Natural killer cell (primary cell): ENCODE data around the gene NAV2. TPM values are rescaled to one million over a fixed set of nuclear protein-coding genes. Genes with fewer than 3 reads are reported as not detected.

Source experiments
- ATAC-seq, 3 donors: fragments of 150-1000 bp in 2 of 3; fragments of 200-7000 bp in 1 of 3; cut with Tn5 transposase; 1 replicate in 1 of 3; 2 replicates in 2 of 3; pipeline ENCODE4 v1.10.0; 2021; ENCODE audit warnings: mild to moderate bottlenecking in 2 of 3, moderate library complexity in 2 of 3
- DNase-seq, 2 donors: peaks; one replicate each; pipeline versions ENCODE4 v3.0.0 to v3.0.0-alpha.2; 2013 to 2021; ENCODE audit warnings: mixed read lengths in 1 of 2
- H3K27ac ChIP-seq: one replicate; pipeline ENCODE4 v1.5.1; 2013; ENCODE audit warnings: mild to moderate bottlenecking, low read length
- H3K27me3 ChIP-seq: one replicate; pipeline ENCODE4 v1.6.1; 2013; ENCODE audit warnings: low read length; ENCODE audit not compliant: control insufficient read depth, insufficient read depth
- H3K36me3 ChIP-seq: one replicate; pipeline ENCODE4 v1.6.1; 2013; ENCODE audit warnings: low read length; ENCODE audit not compliant: control insufficient read depth, insufficient read depth
- H3K4me1 ChIP-seq: one replicate; pipeline ENCODE4 v1.6.1; 2013; ENCODE audit warnings: low read length; ENCODE audit not compliant: control insufficient read depth, insufficient read depth
- H3K4me3 ChIP-seq: one replicate; pipeline ENCODE4 v1.5.1; 2013; ENCODE audit warnings: low read length
- H3K9me3 ChIP-seq: one replicate; pipeline ENCODE4 v1.6.1; 2013; ENCODE audit warnings: low read length; ENCODE audit not compliant: control insufficient read depth, insufficient read depth
- H3K27ac Mint-ChIP-seq, 2 donors: one replicate each; pipeline ENCODE4 v1.8.0; 2022; ENCODE audit warnings: mild to moderate bottlenecking in 2 of 2, mixed read lengths in 2 of 2, moderate library complexity in 1 of 2
- H3K27me3 Mint-ChIP-seq, 2 donors: one replicate each; pipeline ENCODE4 v1.8.0; 2022; ENCODE audit warnings: low read depth in 2 of 2, mixed read lengths in 2 of 2
- H3K36me3 Mint-ChIP-seq: one replicate; pipeline ENCODE4 v1.8.0; 2022; ENCODE audit warnings: mixed read lengths
- H3K4me1 Mint-ChIP-seq, 2 donors: one replicate each; pipeline ENCODE4 v1.8.0; 2022; ENCODE audit warnings: mixed read lengths in 2 of 2
- H3K4me3 Mint-ChIP-seq: one replicate; pipeline ENCODE4 v1.8.0; 2022; ENCODE audit warnings: mild to moderate bottlenecking, moderate library complexity, mixed read lengths
- H3K9me3 Mint-ChIP-seq, 2 donors: one replicate each; pipeline ENCODE4 v1.8.0; 2022; ENCODE audit warnings: mixed read lengths in 2 of 2
- CTCF ChIP-seq: fragments of 200-600 bp; IDR thresholded peaks from one replicate; pipeline ENCODE4 v1.8.0; 2022; ENCODE audit warnings: antibody characterized with exemption
- WGBS: methylation state at CpG from one replicate; pipeline ENCODE4 v1.1.7; 2013; ENCODE audit warnings: missing lambda C conversion rate; ENCODE audit not compliant: insufficient coverage; 5-methylcytosine and 5-hydroxymethylcytosine counted together
- intact Hi-C: fragments of 100-400 bp; cut with micrococcal nuclease; formaldehyde crosslinking; loops from one replicate; pipeline ENCODE4 v1.14.2; 2022
- total RNA-seq, 4 donors: library from RNA; stranded (reverse); fragments of 120-200 nt in 1 of 4; gene quantifications; one replicate each; pipeline versions ENCODE4 v1.2.3 to v1.2.4, GENCODE V29; 2013 to 2022

NAV2 gene
- total RNA-seq, 3 donors from 2014 or later (not counting 1 experiment from before 2014, with no cell fraction given), result 0.14 to 1.6 (median 0.43) TPM

DNA sequence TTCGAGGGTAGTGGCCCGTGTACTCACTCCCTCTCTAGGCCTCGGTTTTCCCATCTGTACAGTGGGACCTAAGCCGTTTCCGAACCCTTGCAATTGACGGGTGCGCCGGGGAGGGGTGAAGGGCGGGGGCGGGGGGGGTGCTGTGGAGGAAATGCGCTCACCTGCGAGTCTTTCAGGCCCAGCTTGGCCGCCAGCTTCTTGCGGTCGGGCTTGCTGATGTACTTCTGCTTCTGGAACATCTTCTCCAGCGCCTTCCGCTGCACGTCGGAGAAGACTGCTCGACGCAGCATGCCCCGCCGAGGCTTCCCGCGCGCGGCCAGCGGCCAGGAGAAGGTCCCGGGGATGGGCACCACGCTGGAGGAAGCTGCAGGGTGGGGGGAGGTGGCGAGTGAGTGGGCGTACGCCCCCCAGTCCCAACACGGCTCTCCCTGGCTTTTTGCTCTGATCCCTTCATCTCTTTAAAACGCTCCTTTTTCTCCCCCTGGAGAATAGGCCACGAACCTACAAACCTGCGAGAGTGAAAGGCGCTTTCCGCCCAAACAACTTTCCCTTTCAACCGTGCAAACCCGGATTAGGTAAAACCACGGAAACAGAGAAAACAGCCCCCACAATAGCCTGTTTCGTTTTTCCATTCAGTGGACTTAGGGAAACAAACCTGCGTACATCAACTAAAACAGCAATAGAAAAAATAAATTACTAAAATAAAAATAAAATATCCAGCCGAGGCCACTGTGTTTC lies 444.4 kb downstream of the NAV2 start:
- intact Hi-C loops, result no loop called here
- peaks cover 2% of the 10 kb centered on the region for H3K9me3 ChIP-seq
- 4% methylated on average over 43 of the region's 45 CpGs for WGBS
- H3K9me3 Mint-ChIP-seq, result peaks cover 0 to 3% of the 10 kb centered on the region in 2 donors
- H3K4me1 ChIP-seq, result peaks cover 15% of the 10 kb centered on the region
- no peaks in the 10 kb centered on the region for H3K36me3 ChIP-seq
- H3K4me1 Mint-ChIP-seq, result peaks cover 29 to 32% of the 10 kb centered on the region in 2 donors
- peaks cover 71% of the 10 kb centered on the region for H3K27me3 ChIP-seq
- TF ChIP-seq CTCF, result no peak
- ATAC-seq, result peak; percentile 14 to 35 (median 30)
- H3K27me3 Mint-ChIP-seq, result peaks cover 62 to 82% of the 10 kb centered on the region in 2 donors
- peaks cover 13% of the 10 kb centered on the region for H3K36me3 Mint-ChIP-seq
- H3K27ac Mint-ChIP-seq, result no peak overlapping the region
- H3K27ac ChIP-seq, result no peak overlapping the region
- DNase-seq, result peak in 1 of 2 donors; percentile 71
- H3K4me3 Mint-ChIP-seq, result peak overlapping the region; percentile 88
- H3K4me3 ChIP-seq, result peak overlapping the region; percentile 22

DNA sequence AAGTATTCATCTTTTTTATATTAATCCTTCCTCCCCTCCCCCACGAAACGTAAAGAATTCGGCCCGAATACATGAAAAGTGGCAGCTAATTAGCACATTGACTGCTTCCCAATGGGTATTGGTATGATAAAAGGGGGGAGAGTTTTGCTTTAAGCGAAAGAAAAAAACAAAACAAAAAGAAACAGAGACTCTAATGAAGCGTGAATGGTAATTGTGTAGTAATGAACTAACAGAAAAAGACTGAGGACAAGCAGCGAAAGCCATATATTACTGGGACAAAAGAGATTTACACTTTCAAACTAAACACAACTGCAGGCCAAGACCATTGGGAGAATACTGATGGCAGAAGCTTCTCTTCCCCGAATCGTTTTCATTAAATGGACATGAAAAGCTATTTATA lies 445.1 kb downstream of the NAV2 start:
- Mint-ChIP-seq H3K4me1 (peaks cover 29 to 33% of the 10 kb centered on the region in 2 donors), H3K27ac (no peak overlapping the region), H3K4me3 (peak overlapping the region; percentile 88), H3K36me3 (peaks cover 13% of the 10 kb centered on the region), H3K27me3 (peaks cover 69 to 88% of the 10 kb centered on the region in 2 donors), H3K9me3 (peaks cover 0 to 3% of the 10 kb centered on the region in 2 donors)
- DNase-seq, result no peak
- WGBS, result 23% methylated on average over 4 of the region's 9 CpGs
- intact Hi-C loops, result no loop called here
- H3K27me3 ChIP-seq, result peaks cover 75% of the 10 kb centered on the region
- peaks cover 15% of the 10 kb centered on the region for H3K4me1 ChIP-seq
- ATAC-seq, result no peak
- no peak for TF ChIP-seq CTCF
- H3K9me3 ChIP-seq, result peaks cover 2% of the 10 kb centered on the region
- H3K4me3 ChIP-seq, result no peak overlapping the region
- no peaks in the 10 kb centered on the region for H3K36me3 ChIP-seq
- no peak overlapping the region for H3K27ac ChIP-seq

DNA sequence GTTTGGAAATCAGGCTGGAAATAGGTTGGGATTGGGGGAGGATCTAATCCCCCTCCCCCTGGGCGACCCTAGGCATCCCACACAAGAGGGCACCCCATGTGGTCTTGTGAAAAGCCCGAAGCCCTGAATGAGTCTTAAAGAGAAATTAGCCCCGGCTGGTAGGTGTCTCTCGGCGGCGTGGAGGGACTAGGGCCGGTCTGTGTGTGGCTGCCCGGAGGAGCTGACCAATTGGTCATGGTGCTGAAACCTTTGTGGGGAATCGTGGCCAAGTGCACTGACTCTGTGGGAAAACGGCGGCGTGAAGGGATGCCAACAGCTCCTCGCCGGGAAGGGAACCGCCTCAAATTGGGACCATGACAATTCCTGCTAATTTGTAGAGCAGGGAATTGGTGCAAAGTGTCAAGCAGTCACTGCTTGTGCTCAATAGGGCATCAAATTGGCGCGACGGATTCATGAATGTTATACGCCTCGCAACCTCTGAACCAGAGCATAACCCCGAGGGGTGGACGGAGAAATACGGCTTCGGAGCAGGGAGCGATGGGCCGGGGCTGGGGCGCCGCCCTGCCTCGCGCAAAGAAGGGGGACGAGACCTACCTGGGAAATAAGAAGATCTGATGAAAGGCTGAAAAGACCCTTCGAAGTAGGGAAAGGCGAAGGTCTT lies 446.1 kb downstream of the NAV2 start:
- H3K9me3 Mint-ChIP-seq, result peaks cover 0 to 3% of the 10 kb centered on the region in 2 donors
- peak overlapping the region in 1 of 2 donors; percentile 32 for H3K27ac Mint-ChIP-seq
- H3K4me3 ChIP-seq, result no peak overlapping the region
- DNase-seq, result peak in 1 of 2 donors; percentile 16
- peaks cover 13% of the 10 kb centered on the region for H3K36me3 Mint-ChIP-seq
- no peak for ATAC-seq
- intact Hi-C loops, result no loop called here
- peak overlapping the region; percentile 40 for H3K4me3 Mint-ChIP-seq
- no peak for TF ChIP-seq CTCF
- peaks cover 20% of the 10 kb centered on the region for H3K4me1 ChIP-seq
- peaks cover 2% of the 10 kb centered on the region for H3K9me3 ChIP-seq
- H3K4me1 Mint-ChIP-seq, result peaks cover 37 to 42% of the 10 kb centered on the region in 2 donors
- H3K27ac ChIP-seq, result no peak overlapping the region
- peaks cover 78% of the 10 kb centered on the region for H3K27me3 ChIP-seq
- peaks cover 75 to 88% of the 10 kb centered on the region in 2 donors for H3K27me3 Mint-ChIP-seq
- WGBS, result 16% methylated on average over 33 of the region's 33 CpGs
- H3K36me3 ChIP-seq, result no peaks in the 10 kb centered on the region
